Measurements from ENCODE around the gene PAX2.

Gene PAX2

DNA sequence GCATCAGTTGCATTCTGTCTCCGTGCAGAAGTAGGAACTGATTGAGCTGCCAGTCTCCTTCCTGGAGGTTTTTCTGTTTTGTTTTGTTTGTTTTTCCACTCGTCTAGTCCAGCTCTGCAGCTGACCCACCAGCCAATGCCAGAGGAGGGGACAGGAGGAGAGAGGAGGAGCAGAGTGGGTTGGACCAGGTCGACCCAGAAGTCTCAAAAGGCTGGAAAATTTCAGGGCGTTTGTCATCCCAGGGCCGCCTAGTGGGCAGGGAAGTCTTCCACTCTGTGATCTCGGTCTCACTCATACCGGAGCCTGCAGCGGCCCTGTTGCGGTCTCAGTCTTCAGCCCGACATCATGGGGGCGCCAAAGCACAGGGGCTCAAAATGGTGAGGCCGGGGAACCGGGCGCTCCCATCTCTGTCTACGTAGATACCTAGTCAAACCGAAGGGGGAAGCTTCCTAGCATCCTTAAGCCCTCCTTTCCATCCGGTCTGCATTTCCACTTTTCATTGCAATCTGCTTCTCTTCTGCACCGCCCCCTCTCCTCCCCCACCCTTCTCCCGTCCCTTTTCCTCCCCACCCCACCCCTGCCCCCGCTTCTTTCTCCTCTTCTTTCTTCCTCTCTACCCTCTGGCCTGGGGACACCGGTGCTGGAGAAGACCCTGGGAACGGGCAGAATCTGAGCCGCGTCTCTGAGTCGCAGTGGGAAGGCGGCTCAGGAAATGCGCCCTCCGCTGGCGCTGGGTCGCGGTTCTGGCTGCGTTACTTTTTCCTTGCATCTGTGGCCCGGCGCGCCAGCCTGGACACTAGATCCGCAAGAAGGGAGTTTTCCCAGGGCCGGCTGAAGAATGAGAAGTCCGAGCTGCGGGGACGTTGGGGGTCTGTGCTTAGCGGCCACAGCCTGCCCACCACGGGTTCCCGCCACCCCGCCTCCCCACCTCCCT, 16.2 kb upstream of the PAX2 start:
- no peak overlapping the region for H3K27ac Mint-ChIP-seq (ENCODE audit: low read depth)
- ATAC-seq (replicated peaks; ENCODE audit: extremely low read depth, poor library complexity, severe bottlenecking) (peak; percentile 22), DNase-seq (ENCODE audit: low spot score in 2 of 2) (no peak)
- no peaks in the 10 kb centered on the region for H3K9me3 Mint-ChIP-seq
- H3K4me1 Mint-ChIP-seq = peaks cover 28% of the 10 kb centered on the region
- peaks cover 83% of the 10 kb centered on the region for H3K27me3 Mint-ChIP-seq
- H3K4me3 Mint-ChIP-seq = peak overlapping the region; percentile 68
- H3K36me3 Mint-ChIP-seq (ENCODE audit: insufficient read depth) = peaks cover 2% of the 10 kb centered on the region

DNA sequence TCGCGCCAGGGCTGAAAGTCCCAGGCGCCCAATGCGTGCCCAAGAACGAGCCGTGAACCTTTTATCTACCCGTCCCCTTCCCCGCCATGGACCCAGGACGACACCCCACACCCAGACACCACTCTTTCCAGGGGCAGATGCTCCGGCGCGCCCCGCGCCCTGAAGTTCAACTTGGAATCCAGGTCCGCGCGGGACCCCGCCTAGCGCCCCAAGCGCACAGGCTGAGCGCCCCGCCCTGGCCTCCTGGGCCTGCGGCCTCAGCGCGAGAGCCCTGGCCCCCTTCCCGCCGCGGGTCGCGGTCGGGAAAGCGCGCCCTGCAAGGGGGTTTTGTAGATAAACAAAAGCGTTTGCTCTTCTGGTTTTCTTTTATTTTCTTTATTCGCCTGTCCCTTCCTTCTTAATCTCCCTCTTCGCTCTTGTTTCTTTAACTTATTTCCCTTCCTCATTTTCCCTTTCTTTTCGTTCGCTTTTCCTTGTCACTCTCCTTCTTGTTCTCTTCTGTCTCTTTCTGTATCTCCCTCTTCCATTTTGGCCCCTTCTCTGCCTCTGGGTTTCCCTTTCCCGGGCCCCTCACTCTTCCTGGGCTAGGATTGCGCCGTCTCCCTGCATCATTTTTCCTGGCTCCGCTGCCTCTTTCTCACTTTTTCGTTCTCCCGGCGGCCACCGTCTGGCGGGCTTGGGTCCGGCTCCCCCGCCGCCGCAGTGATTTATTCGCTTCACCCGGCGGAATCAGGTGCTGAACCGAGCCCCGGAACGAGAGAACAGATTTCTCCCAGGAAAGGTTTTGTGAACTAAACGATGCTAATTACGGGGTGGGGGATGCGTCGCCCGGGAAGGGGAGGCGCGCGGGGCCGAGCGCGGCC, 15.3 kb upstream of the PAX2 start:
- Mint-ChIP-seq H3K4me3 (peak overlapping the region; percentile 68), H3K36me3 (ENCODE audit: insufficient read depth) (peaks cover 4% of the 10 kb centered on the region), H3K27ac (ENCODE audit: low read depth) (no peak overlapping the region), H3K27me3 (peaks cover 88% of the 10 kb centered on the region), H3K9me3 (no peaks in the 10 kb centered on the region), H3K4me1 (peaks cover 37% of the 10 kb centered on the region)
- DNase-seq (ENCODE audit: low spot score in 2 of 2) (no peak), ATAC-seq (replicated peaks; ENCODE audit: extremely low read depth, poor library complexity, severe bottlenecking) (no peak)

- H3K27ac Mint-ChIP-seq (ENCODE audit: low read depth) = no peak overlapping the region
- H3K4me1 Mint-ChIP-seq = peaks cover 39% of the 10 kb centered on the region
- H3K36me3 Mint-ChIP-seq (ENCODE audit: insufficient read depth) = peaks cover 5% of the 10 kb centered on the region
- H3K4me3 Mint-ChIP-seq = peak overlapping the region; percentile 68
- H3K27me3 Mint-ChIP-seq = peaks cover 84% of the 10 kb centered on the region
- H3K9me3 Mint-ChIP-seq = no peaks in the 10 kb centered on the region
- DNase-seq (ENCODE audit: low spot score in 2 of 2) (no peak), ATAC-seq (replicated peaks; ENCODE audit: extremely low read depth, poor library complexity, severe bottlenecking) (no peak)
Observed at GRCh38 chr10:100730725-100731406, 14.5 kb upstream of the PAX2 start.

GRCh38 chr10:100731407-100732240, 13.8 kb upstream of the PAX2 start:
- DNase-seq (ENCODE audit: low spot score in 2 of 2) = no peak
- Mint-ChIP-seq H3K36me3 (ENCODE audit: insufficient read depth) (peaks cover 5% of the 10 kb centered on the region), H3K27ac (ENCODE audit: low read depth) (no peak overlapping the region), H3K4me1 (peaks cover 39% of the 10 kb centered on the region), H3K4me3 (peak overlapping the region; percentile 68), H3K27me3 (peaks cover 79% of the 10 kb centered on the region), H3K9me3 (no peaks in the 10 kb centered on the region)
- ATAC-seq (replicated peaks; ENCODE audit: extremely low read depth, poor library complexity, severe bottlenecking) = no peak

GRCh38 chr10:100732241-100732596, 13.2 kb upstream of the PAX2 start:
- no peaks in the 10 kb centered on the region for H3K9me3 Mint-ChIP-seq
- peaks cover 84% of the 10 kb centered on the region for H3K27me3 Mint-ChIP-seq
- ATAC-seq (replicated peaks; ENCODE audit: extremely low read depth, poor library complexity, severe bottlenecking) = no peak
- peaks cover 39% of the 10 kb centered on the region for H3K4me1 Mint-ChIP-seq
- peaks cover 5% of the 10 kb centered on the region for H3K36me3 Mint-ChIP-seq (ENCODE audit: insufficient read depth)
- H3K4me3 Mint-ChIP-seq = peak overlapping the region; percentile 68
- H3K27ac Mint-ChIP-seq (ENCODE audit: low read depth) = no peak overlapping the region
- no peak for DNase-seq (ENCODE audit: low spot score in 2 of 2)

DNA sequence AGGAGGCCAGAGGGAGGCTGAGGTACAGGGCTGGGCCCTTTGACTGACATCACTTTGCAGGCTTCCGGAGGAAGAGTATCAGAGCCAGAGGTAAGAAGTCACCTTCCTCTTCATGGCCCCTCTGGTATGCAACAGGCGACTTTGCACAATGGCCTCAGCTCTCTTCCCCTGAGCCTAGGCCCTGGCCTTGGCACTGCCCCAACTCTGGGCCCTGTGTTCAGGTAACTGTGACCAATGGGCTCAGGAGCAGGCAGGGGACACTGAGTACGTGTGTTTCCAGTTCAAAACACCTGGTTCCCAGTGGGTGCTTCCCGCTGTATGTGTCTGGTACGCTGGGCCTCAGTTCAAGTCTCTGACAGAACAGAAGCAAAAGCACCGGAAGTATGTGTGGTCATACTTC, 12.1 kb upstream of the PAX2 start:
- Mint-ChIP-seq H3K4me3 (no peak overlapping the region), H3K36me3 (ENCODE audit: insufficient read depth) (peaks cover 5% of the 10 kb centered on the region), H3K27me3 (peaks cover 85% of the 10 kb centered on the region), H3K4me1 (peaks cover 49% of the 10 kb centered on the region), H3K9me3 (no peaks in the 10 kb centered on the region), H3K27ac (ENCODE audit: low read depth) (no peak overlapping the region)
- no peak for DNase-seq (ENCODE audit: low spot score in 2 of 2)
- no peak for ATAC-seq (replicated peaks; ENCODE audit: extremely low read depth, poor library complexity, severe bottlenecking)

GRCh38 chr10:100734295-100735086, 10.9 kb upstream of the PAX2 start:
- Mint-ChIP-seq H3K27me3 (peaks cover 85% of the 10 kb centered on the region), H3K4me3 (peak overlapping the region; percentile 14), H3K4me1 (peaks cover 44% of the 10 kb centered on the region), H3K36me3 (ENCODE audit: insufficient read depth) (peaks cover 5% of the 10 kb centered on the region), H3K27ac (ENCODE audit: low read depth) (no peak overlapping the region), H3K9me3 (no peaks in the 10 kb centered on the region)
- no peak for DNase-seq (ENCODE audit: low spot score in 2 of 2)
- no peak for ATAC-seq (replicated peaks; ENCODE audit: extremely low read depth, poor library complexity, severe bottlenecking)

DNA sequence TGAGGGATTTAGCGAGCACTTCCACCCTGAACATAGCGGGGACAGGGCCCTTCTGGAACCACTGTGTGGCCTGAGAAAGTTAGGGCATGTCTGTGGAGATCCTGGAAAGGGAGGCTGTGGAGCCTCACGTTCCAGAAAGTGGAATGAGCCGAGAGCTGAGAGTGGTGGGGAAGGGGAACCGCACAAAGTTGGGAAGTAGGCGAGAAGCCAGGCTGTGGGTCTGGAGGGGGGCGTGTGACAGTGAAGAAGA, 10.4 kb upstream of the PAX2 start:
- Mint-ChIP-seq H3K4me1 (peaks cover 43% of the 10 kb centered on the region), H3K9me3 (no peaks in the 10 kb centered on the region), H3K27ac (ENCODE audit: low read depth) (no peak overlapping the region), H3K36me3 (ENCODE audit: insufficient read depth) (peaks cover 6% of the 10 kb centered on the region), H3K4me3 (peak overlapping the region; percentile 14), H3K27me3 (peaks cover 85% of the 10 kb centered on the region)
- no peak for ATAC-seq (replicated peaks; ENCODE audit: extremely low read depth, poor library complexity, severe bottlenecking)
- DNase-seq (ENCODE audit: low spot score in 2 of 2) = no peak

DNA sequence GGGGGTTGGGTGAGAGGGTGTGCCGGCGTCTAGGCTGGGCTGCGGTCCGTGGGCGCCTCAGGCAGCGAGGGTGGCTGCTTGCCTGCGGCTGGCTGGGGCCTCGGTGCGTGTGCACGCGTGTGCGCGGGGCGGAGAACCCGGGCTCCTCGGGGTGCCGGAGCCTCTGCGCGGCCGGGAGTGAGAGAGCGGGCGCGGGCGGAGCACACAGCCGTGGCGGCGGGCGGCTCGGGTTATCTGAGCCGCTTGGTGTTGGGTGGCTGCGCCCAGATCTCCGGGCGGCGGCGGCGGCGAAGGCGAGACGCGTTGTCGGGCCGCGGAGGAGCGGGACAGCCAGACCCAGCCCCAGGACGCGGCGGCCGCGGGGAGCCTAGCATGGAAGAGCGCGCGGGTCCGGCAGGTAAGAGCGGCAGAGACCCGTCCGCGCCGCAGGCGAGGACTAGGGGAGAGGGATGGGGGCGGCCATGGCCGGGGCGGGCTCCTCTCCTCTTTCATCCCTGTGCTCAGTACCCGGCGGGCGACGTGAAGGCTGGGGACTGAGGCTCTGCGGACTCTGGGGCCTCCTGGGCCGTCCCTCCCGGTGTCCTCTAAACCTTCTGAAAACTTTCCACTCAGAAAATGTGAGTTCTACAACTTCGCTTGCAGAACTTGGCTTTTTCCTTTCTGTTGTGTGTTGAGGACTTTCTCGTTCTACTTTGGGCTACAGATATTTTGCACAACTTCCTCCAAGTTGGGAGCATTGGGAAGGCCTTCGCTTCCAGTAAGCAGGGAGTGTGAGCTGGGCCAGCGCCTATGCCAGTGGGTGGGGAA, 9.8 kb upstream of the PAX2 start:
- peaks cover 42% of the 10 kb centered on the region for H3K4me1 Mint-ChIP-seq
- peaks cover 85% of the 10 kb centered on the region for H3K27me3 Mint-ChIP-seq
- ATAC-seq (replicated peaks; ENCODE audit: extremely low read depth, poor library complexity, severe bottlenecking) = peak; percentile 31
- H3K36me3 Mint-ChIP-seq (ENCODE audit: insufficient read depth) = peaks cover 8% of the 10 kb centered on the region
- H3K4me3 Mint-ChIP-seq = peak overlapping the region; percentile 14
- H3K9me3 Mint-ChIP-seq = no peaks in the 10 kb centered on the region
- DNase-seq (ENCODE audit: low spot score in 2 of 2) = no peak
- no peak overlapping the region for H3K27ac Mint-ChIP-seq (ENCODE audit: low read depth)

- Mint-ChIP-seq H3K36me3 (ENCODE audit: insufficient read depth) (peaks cover 6% of the 10 kb centered on the region), H3K4me3 (no peak overlapping the region)
- DNase-seq (ENCODE audit: low spot score in 2 of 2) = no peak
Observed at GRCh38 chr10:100736144-100736808, 9.1 kb upstream of the PAX2 start.

More at GRCh38 chr10:100736144-100736808, 9.1 kb upstream of the PAX2 start:
- Mint-ChIP-seq H3K9me3 (no peaks in the 10 kb centered on the region), H3K4me1 (peaks cover 45% of the 10 kb centered on the region), H3K27me3 (peaks cover 87% of the 10 kb centered on the region), H3K27ac (ENCODE audit: low read depth) (no peak overlapping the region)
- ATAC-seq (replicated peaks; ENCODE audit: extremely low read depth, poor library complexity, severe bottlenecking) = no peak
